A673 (cell line): Measurements from ENCODE around the gene TRAF3IP1.

Experiments used
- EZH2 ChIP-seq: fragments of 200-600 bp; sonication (generic); IDR thresholded peaks from 2 replicates; pipeline ENCODE4 v1.6.1; 2017; ENCODE audit warnings: borderline replicate concordance, low read depth, mild to moderate bottlenecking, mixed read lengths, antibody characterized with exemption, low read length; ENCODE audit not compliant: poor library complexity, severe bottlenecking
- TF ChIP-seq, protein P1 (sequence below): fragments of 300-800, 200-600 bp; sonication (generic); conservative IDR thresholded peaks from 2 replicates; pipeline ENCODE4 v1.5.1; 2017; ENCODE audit warnings: low read depth, mild to moderate bottlenecking, antibody characterized with exemption, low read length, moderate library complexity, mixed read lengths

DNA sequence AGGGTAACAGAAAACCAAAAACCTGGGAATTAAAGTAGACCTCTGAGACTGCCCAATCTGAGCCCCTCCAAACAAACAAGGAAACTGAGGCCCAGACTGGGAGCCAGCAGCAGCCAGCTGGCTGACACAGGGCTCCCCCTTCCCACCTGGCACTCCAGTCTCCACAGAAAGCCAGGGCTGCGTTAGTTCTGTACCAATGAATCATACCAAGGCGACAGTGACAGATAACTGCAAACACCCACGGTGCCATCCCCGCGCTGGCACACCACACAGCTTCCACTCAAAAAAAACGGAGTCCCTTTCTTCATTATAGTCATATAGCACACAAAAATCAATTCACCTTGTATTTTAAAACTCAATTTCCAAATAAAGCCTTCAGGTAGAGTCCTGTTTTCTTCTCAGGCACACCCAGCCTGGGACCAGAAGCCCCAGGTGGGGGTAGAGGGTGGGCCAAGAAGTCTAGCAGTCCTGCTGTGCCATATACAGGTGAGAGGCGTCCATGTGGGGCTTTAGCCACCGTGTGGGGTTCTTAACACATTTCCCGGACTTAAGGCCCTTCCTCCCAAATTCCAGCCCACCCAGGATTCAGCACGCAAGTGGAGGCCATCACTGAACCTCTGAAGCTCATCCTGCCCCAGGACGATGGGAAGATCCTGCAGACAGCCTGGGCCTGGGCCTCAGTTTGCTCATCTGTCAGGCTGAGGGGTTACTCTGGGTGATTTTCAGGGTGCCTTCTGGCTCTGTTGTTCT is 33.2 kb upstream of the TRAF3IP1 start:
- no peak for TF ChIP-seq EZH2
- TF ChIP-seq, protein P1, sequence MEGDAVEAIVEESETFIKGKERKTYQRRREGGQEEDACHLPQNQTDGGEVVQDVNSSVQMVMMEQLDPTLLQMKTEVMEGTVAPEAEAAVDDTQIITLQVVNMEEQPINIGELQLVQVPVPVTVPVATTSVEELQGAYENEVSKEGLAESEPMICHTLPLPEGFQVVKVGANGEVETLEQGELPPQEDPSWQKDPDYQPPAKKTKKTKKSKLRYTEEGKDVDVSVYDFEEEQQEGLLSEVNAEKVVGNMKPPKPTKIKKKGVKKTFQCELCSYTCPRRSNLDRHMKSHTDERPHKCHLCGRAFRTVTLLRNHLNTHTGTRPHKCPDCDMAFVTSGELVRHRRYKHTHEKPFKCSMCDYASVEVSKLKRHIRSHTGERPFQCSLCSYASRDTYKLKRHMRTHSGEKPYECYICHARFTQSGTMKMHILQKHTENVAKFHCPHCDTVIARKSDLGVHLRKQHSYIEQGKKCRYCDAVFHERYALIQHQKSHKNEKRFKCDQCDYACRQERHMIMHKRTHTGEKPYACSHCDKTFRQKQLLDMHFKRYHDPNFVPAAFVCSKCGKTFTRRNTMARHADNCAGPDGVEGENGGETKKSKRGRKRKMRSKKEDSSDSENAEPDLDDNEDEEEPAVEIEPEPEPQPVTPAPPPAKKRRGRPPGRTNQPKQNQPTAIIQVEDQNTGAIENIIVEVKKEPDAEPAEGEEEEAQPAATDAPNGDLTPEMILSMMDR = no peak
